GM12872 (cell line): Measurements from ENCODE around the gene ZNF670.

Experiments used
- CTCF ChIP-seq: IDR thresholded peaks from 3 replicates; pipeline ENCODE4 v1.5.1; 2011; ENCODE audit warnings: low read depth, mild to moderate bottlenecking, low read length, moderate library complexity; ENCODE audit not compliant: insufficient read depth

Gene ZNF670

GRCh38 chr1:247114351-247115140, 35.9 kb upstream of the ZNF670 start:
- no peak for TF ChIP-seq CTCF

GRCh38 chr1:247113733-247114271, 35.2 kb upstream of the ZNF670 start:
- TF ChIP-seq CTCF, result no peak

DNA sequence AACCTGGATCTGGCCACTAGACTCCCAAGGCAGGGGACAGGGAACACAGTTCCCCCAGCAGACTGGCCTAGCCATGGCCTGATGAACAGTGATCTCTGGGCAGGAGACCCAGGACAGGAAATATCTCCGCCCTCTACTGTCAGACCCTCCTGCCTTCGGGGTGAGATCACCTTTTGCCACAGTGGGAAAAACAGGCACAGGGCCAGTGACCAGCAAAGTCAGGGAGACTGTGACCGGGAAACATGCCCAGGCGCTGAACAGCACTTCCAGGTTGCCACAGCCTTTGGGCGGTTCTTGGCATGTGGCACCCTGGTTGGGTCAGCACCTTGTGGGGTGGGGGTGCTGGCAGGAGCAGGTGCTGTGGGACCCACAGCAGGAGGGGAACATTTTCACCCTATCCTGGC, 34.5 kb upstream of the ZNF670 start:
- no peak for TF ChIP-seq CTCF

DNA sequence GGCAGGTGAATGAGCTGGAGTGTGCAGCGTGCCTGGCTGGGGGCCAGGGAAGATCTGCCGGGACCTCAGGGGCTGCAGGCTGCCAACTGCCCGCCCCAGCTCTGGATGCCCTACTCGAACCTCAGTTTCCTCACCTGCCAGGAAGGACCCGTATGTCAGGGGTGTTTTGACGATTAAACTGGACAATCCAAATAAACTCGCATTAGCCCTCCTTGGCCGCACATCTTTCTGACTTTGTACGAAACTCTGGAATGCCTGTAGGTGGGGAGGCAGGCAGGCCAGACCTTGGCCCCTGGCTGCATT, 33.8 kb upstream of the ZNF670 start:
- TF ChIP-seq CTCF, result no peak

DNA sequence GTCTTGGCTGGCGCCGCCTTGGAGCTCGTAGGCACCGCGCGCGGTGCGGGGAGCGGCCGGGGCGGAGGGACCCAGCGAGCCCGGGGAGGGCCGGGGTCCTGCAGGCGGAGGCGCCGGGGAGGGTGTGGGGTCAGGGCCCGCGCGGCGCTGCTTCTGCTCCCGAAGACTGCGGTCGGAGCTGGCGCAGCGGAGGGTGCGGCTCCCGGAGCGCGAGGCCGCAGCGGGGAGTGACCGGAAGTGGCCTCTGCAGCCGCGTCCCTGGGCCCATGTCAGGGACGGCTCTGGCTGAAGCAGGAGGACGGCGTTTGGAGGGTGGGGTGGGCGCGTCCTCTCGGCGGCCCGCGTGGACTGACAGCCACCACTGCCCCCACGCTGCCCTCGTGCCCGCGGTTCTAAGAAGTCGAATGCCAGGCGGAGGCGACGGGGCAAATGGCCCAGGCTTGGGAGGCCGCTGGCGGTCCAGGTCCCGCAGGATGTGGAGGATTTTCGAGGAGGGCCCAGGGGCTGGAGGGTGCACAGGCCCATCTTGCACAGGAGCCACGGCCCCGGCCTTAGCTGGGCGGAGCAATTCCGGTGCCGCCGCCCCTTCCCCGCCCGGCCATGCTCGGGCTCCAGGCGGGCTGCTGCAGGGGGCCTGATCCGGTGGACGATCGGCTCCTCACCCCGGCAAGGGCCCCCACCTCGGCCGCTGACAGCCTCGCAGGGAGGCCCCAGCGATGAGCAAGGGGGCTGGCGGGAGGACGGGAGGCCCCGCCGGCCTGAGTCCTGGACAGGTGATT, 33.3 kb upstream of the ZNF670 start:
- no peak for TF ChIP-seq CTCF

DNA sequence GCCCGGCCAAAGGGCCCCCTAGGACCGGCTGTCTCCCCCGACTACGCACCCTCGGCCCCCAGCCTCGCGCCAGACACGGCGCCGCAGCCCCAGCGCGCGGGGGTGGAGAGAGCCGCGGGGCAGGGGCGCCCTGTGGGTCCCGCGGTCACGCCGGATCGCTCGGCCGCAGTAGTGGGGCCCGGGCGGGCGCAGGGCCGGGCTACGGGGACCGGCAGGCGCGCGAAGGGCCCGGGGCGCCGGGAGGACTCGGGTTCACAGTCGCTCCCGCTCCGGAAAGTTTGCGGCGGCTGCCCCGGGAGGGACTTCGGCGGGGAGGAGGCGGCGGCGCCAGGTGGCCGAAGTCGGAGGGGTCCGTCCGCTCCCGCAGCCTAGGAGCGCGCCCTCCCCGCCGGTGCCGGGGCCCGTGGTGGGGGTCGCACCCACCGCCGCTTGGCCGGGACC, 32.7 kb upstream of the ZNF670 start:
- TF ChIP-seq CTCF, result no peak

- TF ChIP-seq CTCF, result no peak
These were observed 32.1 kb upstream of the ZNF670 start for GRCh38 chr1:247110627-247111258.
